ENCODE data around the gene YPEL2. TPM values are rescaled to one million over a fixed set of nuclear protein-coding genes. Genes with fewer than 3 reads are reported as not detected.

Gene YPEL2
- total RNA-seq, 6 experiments from 2014 or later: 2.9 to 8.8 (median 4.6) TPM

GRCh38 chr17:59420901-59421300 lies 89.4 kb downstream of the YPEL2 start:
- TF ChIP-seq, protein P1, sequence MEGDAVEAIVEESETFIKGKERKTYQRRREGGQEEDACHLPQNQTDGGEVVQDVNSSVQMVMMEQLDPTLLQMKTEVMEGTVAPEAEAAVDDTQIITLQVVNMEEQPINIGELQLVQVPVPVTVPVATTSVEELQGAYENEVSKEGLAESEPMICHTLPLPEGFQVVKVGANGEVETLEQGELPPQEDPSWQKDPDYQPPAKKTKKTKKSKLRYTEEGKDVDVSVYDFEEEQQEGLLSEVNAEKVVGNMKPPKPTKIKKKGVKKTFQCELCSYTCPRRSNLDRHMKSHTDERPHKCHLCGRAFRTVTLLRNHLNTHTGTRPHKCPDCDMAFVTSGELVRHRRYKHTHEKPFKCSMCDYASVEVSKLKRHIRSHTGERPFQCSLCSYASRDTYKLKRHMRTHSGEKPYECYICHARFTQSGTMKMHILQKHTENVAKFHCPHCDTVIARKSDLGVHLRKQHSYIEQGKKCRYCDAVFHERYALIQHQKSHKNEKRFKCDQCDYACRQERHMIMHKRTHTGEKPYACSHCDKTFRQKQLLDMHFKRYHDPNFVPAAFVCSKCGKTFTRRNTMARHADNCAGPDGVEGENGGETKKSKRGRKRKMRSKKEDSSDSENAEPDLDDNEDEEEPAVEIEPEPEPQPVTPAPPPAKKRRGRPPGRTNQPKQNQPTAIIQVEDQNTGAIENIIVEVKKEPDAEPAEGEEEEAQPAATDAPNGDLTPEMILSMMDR (IDR thresholded peaks at IDR 0.05): no peak
- DNase-seq: no peak
- H3K27me3 Mint-ChIP-seq (ENCODE audit: insufficient read depth): no peaks in the 10 kb centered on the region
- H3K9me3 Mint-ChIP-seq: peaks cover 4% of the 10 kb centered on the region
- no peak overlapping the region for H3K4me3 Mint-ChIP-seq
- H3K36me3 Mint-ChIP-seq (ENCODE audit: low read depth): peaks cover 5% of the 10 kb centered on the region; the same call in 1 of the 2 replicates
- H3K4me1 Mint-ChIP-seq (ENCODE audit: low read depth): peaks cover 37% of the 10 kb centered on the region
- no peak overlapping the region for H3K27ac Mint-ChIP-seq

DNA sequence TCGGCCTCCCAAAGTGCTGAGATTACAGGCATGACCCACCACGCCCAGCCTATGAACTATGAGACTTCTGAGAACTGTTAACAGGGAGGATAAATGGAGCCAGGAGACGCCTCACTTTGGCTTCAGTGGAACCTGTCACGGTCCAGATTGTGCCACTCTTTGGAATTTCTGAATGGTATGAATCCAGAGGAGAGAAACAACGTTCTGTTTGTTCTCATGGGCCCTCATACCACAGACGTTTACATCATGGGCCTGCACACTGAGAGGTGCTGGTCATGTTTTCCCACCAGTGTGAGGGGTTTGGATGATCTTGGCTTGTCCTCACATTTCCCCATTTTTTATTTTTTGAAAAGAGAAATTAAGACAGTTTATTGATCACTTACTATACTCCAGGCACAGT lies 90.3 kb downstream of the YPEL2 start:
- Mint-ChIP-seq H3K4me1 (ENCODE audit: low read depth) (peaks cover 46% of the 10 kb centered on the region), H3K4me3 (no peak overlapping the region), H3K36me3 (ENCODE audit: low read depth) (peaks cover 5% of the 10 kb centered on the region; the same call in 1 of the 2 replicates), H3K9me3 (peaks cover 4% of the 10 kb centered on the region), H3K27ac (no peak overlapping the region), H3K27me3 (ENCODE audit: insufficient read depth) (no peaks in the 10 kb centered on the region)
- TF ChIP-seq, protein P1 (IDR thresholded peaks at IDR 0.05): no peak
- no peak for DNase-seq

DNA sequence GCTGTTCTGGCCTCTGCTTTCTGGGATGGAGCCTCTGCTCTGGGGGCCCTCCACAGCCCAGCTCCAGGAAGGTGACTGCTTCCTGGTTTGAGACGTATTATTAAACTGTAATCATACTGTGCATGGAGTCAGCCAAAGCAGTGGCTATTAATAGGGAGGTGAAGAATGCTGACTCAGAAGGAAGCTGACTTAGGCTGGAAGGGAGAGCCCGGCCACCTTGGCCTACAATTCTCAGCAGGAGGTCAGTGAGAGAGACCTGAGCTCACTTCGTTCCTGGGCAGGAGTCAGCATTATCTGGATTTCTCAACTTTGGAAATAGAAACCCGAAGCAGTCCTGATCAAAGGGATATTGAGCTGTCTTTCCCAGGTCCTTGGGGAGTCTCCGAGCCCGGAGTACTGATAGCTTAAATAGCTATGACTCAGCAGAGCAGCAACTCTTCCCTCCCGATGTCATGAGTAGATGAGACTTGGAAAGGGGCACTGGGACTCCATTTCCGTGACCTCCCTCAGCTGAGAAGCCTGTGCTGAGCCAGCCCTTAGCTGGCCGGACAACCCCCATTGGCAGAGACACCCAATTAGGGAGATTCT lies 91.8 kb downstream of the YPEL2 start:
- peak overlapping the region; percentile 95 for H3K27ac Mint-ChIP-seq
- peaks cover 4% of the 10 kb centered on the region for H3K9me3 Mint-ChIP-seq
- TF ChIP-seq, protein P1 (IDR thresholded peaks at IDR 0.05): no peak
- H3K36me3 Mint-ChIP-seq (ENCODE audit: low read depth): peaks cover 5% of the 10 kb centered on the region; the same call in 1 of the 2 replicates
- peak; percentile 64 for DNase-seq
- H3K4me1 Mint-ChIP-seq (ENCODE audit: low read depth): peaks cover 61% of the 10 kb centered on the region
- peak overlapping the region; percentile 58 for H3K4me3 Mint-ChIP-seq
- H3K27me3 Mint-ChIP-seq (ENCODE audit: insufficient read depth): no peaks in the 10 kb centered on the region

- peaks cover 64% of the 10 kb centered on the region for H3K4me1 Mint-ChIP-seq (ENCODE audit: low read depth)
- peak overlapping the region; percentile 95 for H3K27ac Mint-ChIP-seq
Observed at GRCh38 chr17:59423903-59424302, 92.4 kb downstream of the YPEL2 start.

GRCh38 chr17:59424331-59424730 lies 92.9 kb downstream of the YPEL2 start:
- H3K4me1 Mint-ChIP-seq (ENCODE audit: low read depth): peaks cover 68% of the 10 kb centered on the region
- peaks cover 5% of the 10 kb centered on the region; the same call in 1 of the 2 replicates for H3K36me3 Mint-ChIP-seq (ENCODE audit: low read depth)
- H3K27me3 Mint-ChIP-seq (ENCODE audit: insufficient read depth): no peaks in the 10 kb centered on the region
- H3K9me3 Mint-ChIP-seq: peaks cover 4% of the 10 kb centered on the region
- peak overlapping the region; percentile 95 for H3K27ac Mint-ChIP-seq
- TF ChIP-seq, protein P1 (IDR thresholded peaks at IDR 0.05): no peak
- DNase-seq: no peak
- no peak overlapping the region; the same call in 1 of the 2 replicates for H3K4me3 Mint-ChIP-seq

More at GRCh38 chr17:59423903-59424302, 92.4 kb downstream of the YPEL2 start:
- H3K36me3 Mint-ChIP-seq (ENCODE audit: low read depth): peaks cover 5% of the 10 kb centered on the region; the same call in 1 of the 2 replicates
- peaks cover 4% of the 10 kb centered on the region for H3K9me3 Mint-ChIP-seq
- TF ChIP-seq, protein P1 (IDR thresholded peaks at IDR 0.05): no peak
- no peaks in the 10 kb centered on the region for H3K27me3 Mint-ChIP-seq (ENCODE audit: insufficient read depth)
- DNase-seq: no peak
- no peak overlapping the region for H3K4me3 Mint-ChIP-seq

Data from HFFc6 (cell line).